HCT116 (cell line): ENCODE data around the gene SLFN12L. TPM values are rescaled to one million over a fixed set of nuclear protein-coding genes. Genes with fewer than 3 reads are reported as not detected.

Experiments used
- ATAC-seq: fragments of 200-7000 bp; cut with Tn5 transposase; 2 replicates; pipeline ENCODE4 v1.9.1; 2020; ENCODE audit warnings: mild to moderate bottlenecking, moderate library complexity
- BruUV-seq: library from RNA; stranded (reverse); fragments of 400-500 nt; replicated peaks from 2 replicates; lab custom pipeline; 2021; lab: Mats Ljungman, UMichigan
- CTCF ChIA-PET: fragments of 300-600 bp; sonication (Branson Sonifier 250); formaldehyde crosslinking; loops from one replicate; lab custom pipeline; 2021; ENCODE audit warnings: antibody characterized with exemption; lab: Charles Lee
- POLR2A ChIA-PET: fragments of 300-600, 350-600 bp; sonication (Branson Sonifier 250); formaldehyde crosslinking; loops from one replicate; lab custom pipeline; 2021; ENCODE audit warnings: antibody characterized with exemption; lab: Charles Lee
- RAD21 ChIA-PET, 2 experiments: fragments of 300-600 bp; sonication (Branson Sonifier 250); formaldehyde crosslinking; loops; one replicate each; lab custom pipeline; 2023; ENCODE audit warnings: low total read pairs in 2 of 2; ENCODE audit not compliant: uncharacterized antibody in 2 of 2, unreplicated experiment in 2 of 2, low non-redundant PET in 1 of 2; lab: Charles Lee
- DNase-seq: peaks from one replicate; pipeline ENCODE4 v3.0.0-alpha.2; 2010; ENCODE audit warnings: low read depth, low spot score
- H2AFZ ChIP-seq: fragments of 200-600 bp; shearing (Covaris generic), sonication (generic); 2 replicates; pipeline ENCODE4 v1.6.1; 2017; ENCODE audit warnings: low read depth, mixed run types, mixed read lengths, antibody characterized with exemption, low read length; ENCODE audit not compliant: poor library complexity, severe bottlenecking
- H3K27ac ChIP-seq: 2 replicates; pipeline ENCODE4 v1.5.1; 2012; ENCODE audit warnings: low read depth, low read length
- H3K27me3 ChIP-seq: fragments of 200-600 bp; sonication (generic); 2 replicates; pipeline ENCODE4 v1.6.1; 2016; ENCODE audit warnings: mixed run types, low read length, mixed read lengths; ENCODE audit not compliant: insufficient read depth
- H3K36me3 ChIP-seq, 2 experiments: fragments of 200-500 bp in 1 of 2; fragments of 200-600 bp in 1 of 2; sonication (Bioruptor generic) in 1 of 2; sonication (generic) in 1 of 2; 2 replicates each; pipeline versions ENCODE4 v1.5.1 to v1.6.1; 2014 to 2016; ENCODE audit warnings: low read length in 2 of 2, inconsistent platforms in 1 of 2, mixed read lengths in 1 of 2, mixed run types in 1 of 2; ENCODE audit not compliant: insufficient read depth in 2 of 2, control insufficient read depth in 1 of 2
- H3K4me1 ChIP-seq, 2 experiments: fragments of 200-600 bp in 1 of 2; sonication (generic) in 1 of 2; 2 replicates each; pipeline versions ENCODE4 v1.5.1 to v1.6.1; 2012 to 2017; ENCODE audit warnings: low read length in 2 of 2, inconsistent platforms in 1 of 2, mild to moderate bottlenecking in 1 of 2, mixed read lengths in 1 of 2, mixed run types in 1 of 2, moderate library complexity in 1 of 2; ENCODE audit not compliant: insufficient read depth in 2 of 2, control insufficient read depth in 1 of 2
- H3K4me2 ChIP-seq: fragments of 200-600 bp; sonication (generic); 2 replicates; pipeline ENCODE4 v1.6.1; 2017; ENCODE audit warnings: mixed run types, low read length, mixed read lengths
- H3K4me3 ChIP-seq, 2 experiments: fragments of 200-600 bp in 1 of 2; sonication (generic) in 1 of 2; replicated peaks in 1 of 2; 2 replicates each; pipeline ENCODE4 v1.5.1; 2011 to 2016; ENCODE audit warnings: low read length in 2 of 2, control low read depth in 1 of 2, low read depth in 1 of 2, mild to moderate bottlenecking in 1 of 2, mixed read lengths in 1 of 2, mixed run types in 1 of 2
- H3K79me2 ChIP-seq: fragments of 200-600 bp; sonication (generic); 2 replicates; pipeline ENCODE4 v1.6.1; 2017; ENCODE audit warnings: mild to moderate bottlenecking, mixed run types, low read length, moderate library complexity, mixed read lengths; ENCODE audit not compliant: insufficient read depth
- H3K9ac ChIP-seq: fragments of 200-600 bp; sonication (generic); 2 replicates; pipeline ENCODE4 v1.6.1; 2016; ENCODE audit warnings: low read length, mixed read lengths
- H3K9me2 ChIP-seq: fragments of 200-600 bp; sonication (generic), shearing (Covaris generic); 2 replicates; pipeline ENCODE4 v1.6.1; 2017; ENCODE audit warnings: mixed run types, mild to moderate bottlenecking, moderate library complexity; ENCODE audit not compliant: insufficient read depth
- H3K9me3 ChIP-seq, 2 experiments: fragments of 200-500 bp in 1 of 2; fragments of 200-600 bp in 1 of 2; sonication (Bioruptor generic) in 1 of 2; sonication (generic) in 1 of 2; 2 replicates each; pipeline ENCODE4 v1.6.1; 2014 to 2017; ENCODE audit warnings: low read length in 2 of 2, mixed read lengths in 2 of 2, inconsistent platforms in 1 of 2, low read depth in 1 of 2, mild to moderate bottlenecking in 1 of 2, mixed run types in 1 of 2, moderate library complexity in 1 of 2; ENCODE audit not compliant: control insufficient read depth in 1 of 2, insufficient read depth in 1 of 2
- H4K20me1 ChIP-seq: fragments of 200-600 bp; sonication (generic), shearing (Covaris generic); 2 replicates; pipeline ENCODE4 v1.6.1; 2017; ENCODE audit warnings: mixed run types, mild to moderate bottlenecking, moderate library complexity; ENCODE audit not compliant: insufficient read depth
- ATF3 ChIP-seq: IDR thresholded peaks from 2 replicates; pipeline ENCODE4 v1.6.1; 2012
- CBX3 ChIP-seq: IDR thresholded peaks from 2 replicates; pipeline ENCODE4 v1.6.1; 2012; ENCODE audit warnings: low read depth
- CTCF ChIP-seq, 3 experiments: fragments of 200-600 bp in 1 of 3; sonication (generic) in 1 of 3; IDR thresholded peaks in 2 of 3; conservative IDR thresholded peaks in 1 of 3; 2 replicates each; pipeline ENCODE4 v1.5.1; 2012 to 2017; ENCODE audit warnings: low read depth in 2 of 3, low read length in 2 of 3, antibody characterized with exemption in 1 of 3, borderline replicate concordance in 1 of 3, control low read depth in 1 of 3, mild to moderate bottlenecking in 1 of 3, mixed read lengths in 1 of 3, mixed run types in 1 of 3, moderate library complexity in 1 of 3; ENCODE audit not compliant: insufficient read depth in 1 of 3
- EGR1 ChIP-seq: IDR thresholded peaks from 2 replicates; pipeline ENCODE4 v1.6.1; 2012; ENCODE audit warnings: low read depth
- ELF1 ChIP-seq: IDR thresholded peaks from 2 replicates; pipeline ENCODE4 v1.6.1; 2012; ENCODE audit warnings: low read depth, borderline replicate concordance
- EZH2 ChIP-seq: fragments of 200-600 bp; sonication (generic); IDR thresholded peaks from 2 replicates; pipeline ENCODE4 v1.6.1; 2017; ENCODE audit warnings: antibody characterized with exemption, mixed run types
- MAX ChIP-seq: IDR thresholded peaks from 2 replicates; pipeline ENCODE4 v1.6.1; 2012
- POLR2A ChIP-seq: IDR thresholded peaks from 2 replicates; pipeline ENCODE4 v1.7.0; 2011; ENCODE audit warnings: borderline replicate concordance; ENCODE audit not compliant: insufficient read depth, insufficient read length; ENCODE audit errors: extremely low read depth
- RAD21 ChIP-seq: IDR thresholded peaks from 2 replicates; pipeline ENCODE4 v1.6.1; 2012; ENCODE audit warnings: low read depth, mild to moderate bottlenecking
- REST ChIP-seq: IDR thresholded peaks from 2 replicates; pipeline ENCODE4 v1.6.1; 2012; ENCODE audit warnings: low read depth
- SIN3A ChIP-seq: IDR thresholded peaks from 2 replicates; pipeline ENCODE4 v1.6.1; 2012; ENCODE audit warnings: low read depth
- SP1 ChIP-seq: IDR thresholded peaks from 2 replicates; pipeline ENCODE4 v1.6.1; 2012; ENCODE audit warnings: low read depth
- SRF ChIP-seq: IDR thresholded peaks from 2 replicates; pipeline ENCODE4 v1.6.1; 2012; ENCODE audit warnings: low read depth
- ZBTB33 ChIP-seq: IDR thresholded peaks from 2 replicates; pipeline ENCODE4 v1.6.1; 2011; ENCODE audit warnings: mild to moderate bottlenecking, low read length, moderate library complexity; ENCODE audit not compliant: insufficient replicate concordance; ENCODE audit errors: extremely low read depth
- ZFX ChIP-seq: fragments of 450-650 bp; IDR thresholded peaks from 2 replicates; pipeline ENCODE4 v1.6.1; 2017
- intact Hi-C: fragments of 100-400 bp; cut with micrococcal nuclease; formaldehyde crosslinking; loops from 2 replicates; pipeline ENCODE4 v1.10.0; 2022
- total RNA-seq: library from RNA; stranded (reverse); gene quantifications from one replicate; pipeline ENCODE4 v1.2.1, GENCODE V29; 2021; ENCODE audit not compliant: unreplicated experiment

Gene SLFN12L
- total RNA-seq, 1 experiment from 2014 or later = 0.17 TPM

- BruUV-seq = no TSS peak
- H3K36me3 ChIP-seq = peaks cover 11% of the 10 kb centered on the region in 2 experiments; a peak in 3 of 4 replicates
- POLR2A ChIA-PET = no interaction called here
These were observed 38.3 kb upstream of the SLFN12L start for GRCh38 chr17:35575759-35576158.

More at GRCh38 chr17:35575759-35576158, 38.3 kb upstream of the SLFN12L start:
- ATAC-seq = no peak
- Histone ChIP-seq H2AFZ (no peak overlapping the region), H3K9me2 (no peaks in the 10 kb centered on the region), H3K4me2 (no peak overlapping the region), H3K79me2 (peaks cover 25% of the 10 kb centered on the region), H3K9ac (no peak overlapping the region), H3K9me3 (no peaks in the 10 kb centered on the region), H3K27me3 (no peaks in the 10 kb centered on the region), H4K20me1 (no peaks in the 10 kb centered on the region), H3K4me1 (peaks cover 7 to 9% of the 10 kb centered on the region in 2 experiments; a peak in 3 of 4 replicates), H3K27ac (no peak overlapping the region), H3K4me3 (no peak overlapping the region)
- intact Hi-C loops = no loop called here
- DNase-seq = no peak
- RAD21 ChIA-PET = no interaction called here
- CTCF ChIA-PET = no interaction called here
- no peak for TF ChIP-seq ATF3
- no peak for TF ChIP-seq EZH2
- TF ChIP-seq MAX = no peak
- TF ChIP-seq POLR2A = no peak
- TF ChIP-seq ZFX = no peak
- no peak for TF ChIP-seq EGR1
- no peak for TF ChIP-seq SIN3A
- TF ChIP-seq SRF = no peak
- TF ChIP-seq ZBTB33 = no peak
- TF ChIP-seq CTCF (IDR thresholded peaks at IDR 0.05 in 2 of 3, conservative IDR thresholded peaks at IDR 0.05 in 1 of 3; ENCODE audit: borderline replicate concordance in 1 of 3, insufficient read depth in 1 of 3, low read depth in 2 of 3, low read length in 2 of 3) = no peak
- no peak for TF ChIP-seq ELF1
- TF ChIP-seq CBX3 = no peak
- TF ChIP-seq SP1 = no peak
- TF ChIP-seq REST = no peak
- no peak for TF ChIP-seq RAD21
